Measurements from ENCODE around the gene SLC35A3. TPM values are rescaled to one million over a fixed set of nuclear protein-coding genes. Genes with fewer than 3 reads are reported as not detected.

SLC35A3 gene
- total RNA-seq, 1 experiment from 2014 or later = 22.9 TPM

DNA sequence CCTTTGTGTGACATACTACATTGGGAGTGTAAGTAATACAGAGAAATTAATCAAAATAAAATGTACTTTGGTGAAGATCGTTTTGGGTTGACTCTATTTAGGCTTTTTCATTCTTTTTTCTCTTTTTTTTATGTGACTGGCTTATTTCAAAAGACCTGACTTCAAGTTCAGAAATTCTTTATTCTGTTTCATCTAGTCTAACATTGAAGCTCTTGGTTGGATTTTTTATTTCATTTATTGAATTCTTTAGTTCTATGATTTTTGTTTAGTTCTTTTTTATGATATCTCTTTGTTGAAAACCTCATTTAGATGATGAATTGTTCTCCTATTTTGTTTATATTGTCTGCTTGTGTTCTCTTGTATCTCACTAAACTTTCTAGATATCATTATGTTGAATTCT, 35.6 kb downstream of the SLC35A3 start:
- Histone ChIP-seq H3F3A (ENCODE audit: insufficient read depth, low read depth) (peaks cover 3% of the 10 kb centered on the region; the same call in 1 of the 2 replicates), H3K9me3 (ENCODE audit: insufficient read depth, low read depth) (peaks cover 7% of the 10 kb centered on the region; the same call in 1 of the 2 replicates), H3K27ac (no peak overlapping the region), H3K79me2 (ENCODE audit: low read depth) (peaks cover 33% of the 10 kb centered on the region), H3K4me2 (no peak overlapping the region), H3K9me2 (ENCODE audit: insufficient read depth) (no peaks in the 10 kb centered on the region), H4K20me1 (ENCODE audit: insufficient read depth) (no peaks in the 10 kb centered on the region), H3K36me3 (ENCODE audit: low read depth) (0 out of 2 replicates have a peak, but pooled peaks cover 17% of the 10 kb centered on the region), H2AFZ (no peak overlapping the region), H3K27me3 (ENCODE audit: insufficient read depth, low read depth) (no peaks in the 10 kb centered on the region), H3K4me3 (no peak overlapping the region), H3K4me1 (replicated peaks; ENCODE audit: insufficient read depth) (no peaks in the 10 kb centered on the region)
- no peak for TF ChIP-seq EZH2 (IDR thresholded peaks at IDR 0.05; ENCODE audit: low read depth)
- TF ChIP-seq, protein P1, sequence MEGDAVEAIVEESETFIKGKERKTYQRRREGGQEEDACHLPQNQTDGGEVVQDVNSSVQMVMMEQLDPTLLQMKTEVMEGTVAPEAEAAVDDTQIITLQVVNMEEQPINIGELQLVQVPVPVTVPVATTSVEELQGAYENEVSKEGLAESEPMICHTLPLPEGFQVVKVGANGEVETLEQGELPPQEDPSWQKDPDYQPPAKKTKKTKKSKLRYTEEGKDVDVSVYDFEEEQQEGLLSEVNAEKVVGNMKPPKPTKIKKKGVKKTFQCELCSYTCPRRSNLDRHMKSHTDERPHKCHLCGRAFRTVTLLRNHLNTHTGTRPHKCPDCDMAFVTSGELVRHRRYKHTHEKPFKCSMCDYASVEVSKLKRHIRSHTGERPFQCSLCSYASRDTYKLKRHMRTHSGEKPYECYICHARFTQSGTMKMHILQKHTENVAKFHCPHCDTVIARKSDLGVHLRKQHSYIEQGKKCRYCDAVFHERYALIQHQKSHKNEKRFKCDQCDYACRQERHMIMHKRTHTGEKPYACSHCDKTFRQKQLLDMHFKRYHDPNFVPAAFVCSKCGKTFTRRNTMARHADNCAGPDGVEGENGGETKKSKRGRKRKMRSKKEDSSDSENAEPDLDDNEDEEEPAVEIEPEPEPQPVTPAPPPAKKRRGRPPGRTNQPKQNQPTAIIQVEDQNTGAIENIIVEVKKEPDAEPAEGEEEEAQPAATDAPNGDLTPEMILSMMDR (conservative IDR thresholded peaks at IDR 0.05) = no peak
- intact Hi-C loops (cut with micrococcal nuclease; ENCODE audit: unreplicated experiment) = no loop called here
- POLR2A ChIA-PET (ENCODE audit: unreplicated experiment) = no interaction called here
- no peak for DNase-seq
- CTCF ChIA-PET = no interaction called here
- no TSS peak for BruUV-seq (replicated peaks)

DNA sequence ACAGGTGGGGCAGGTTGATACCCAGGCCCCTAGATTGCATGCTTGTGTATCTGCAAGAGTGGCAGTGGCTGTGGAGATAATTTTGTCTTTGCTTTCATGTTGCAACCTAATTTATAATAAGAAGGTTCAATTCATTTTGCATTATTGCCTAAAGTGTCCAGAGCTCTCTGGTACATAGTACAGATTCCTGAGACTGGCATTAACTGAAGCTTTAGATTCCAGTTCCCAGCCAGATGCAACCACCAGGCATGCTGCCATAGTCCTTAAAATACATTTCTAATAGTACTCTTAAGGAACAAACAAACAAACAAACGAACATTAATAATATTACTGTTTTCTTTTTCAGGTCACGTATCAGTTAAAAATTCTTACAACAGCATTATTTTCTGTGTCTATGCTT, 36.9 kb downstream of the SLC35A3 start:
- no peaks in the 10 kb centered on the region for H3K27me3 ChIP-seq (ENCODE audit: insufficient read depth, low read depth)
- peaks cover 30% of the 10 kb centered on the region for H3K79me2 ChIP-seq (ENCODE audit: low read depth)
- CTCF ChIA-PET = no interaction called here
- intact Hi-C loops (cut with micrococcal nuclease; ENCODE audit: unreplicated experiment) = no loop called here
- H3K4me3 ChIP-seq = no peak overlapping the region
- no peak overlapping the region for H3K27ac ChIP-seq
- POLR2A ChIA-PET (ENCODE audit: unreplicated experiment) = no interaction called here
- peaks cover 7% of the 10 kb centered on the region; the same call in 1 of the 2 replicates for H3K9me3 ChIP-seq (ENCODE audit: insufficient read depth, low read depth)
- no TSS peak for BruUV-seq (replicated peaks)
- DNase-seq = no peak
- H3F3A ChIP-seq (ENCODE audit: insufficient read depth, low read depth) = peaks cover 3% of the 10 kb centered on the region; the same call in 1 of the 2 replicates
- no peak overlapping the region for H3K4me2 ChIP-seq
- no peak overlapping the region for H2AFZ ChIP-seq
- 0 out of 2 replicates have a peak, but pooled peaks cover 19% of the 10 kb centered on the region for H3K36me3 ChIP-seq (ENCODE audit: low read depth)
- H3K9me2 ChIP-seq (ENCODE audit: insufficient read depth) = no peaks in the 10 kb centered on the region
- no peaks in the 10 kb centered on the region for H3K4me1 ChIP-seq (replicated peaks; ENCODE audit: insufficient read depth)
- no peaks in the 10 kb centered on the region for H4K20me1 ChIP-seq (ENCODE audit: insufficient read depth)
- TF ChIP-seq, protein P1 (conservative IDR thresholded peaks at IDR 0.05) = no peak
- no peak for TF ChIP-seq EZH2 (IDR thresholded peaks at IDR 0.05; ENCODE audit: low read depth)

GRCh38 chr1:100009458-100009857, 39.7 kb downstream of the SLC35A3 start:
- BruUV-seq (replicated peaks) = no TSS peak
- CTCF ChIA-PET = no interaction called here

More at GRCh38 chr1:100009458-100009857, 39.7 kb downstream of the SLC35A3 start:
- intact Hi-C loops (cut with micrococcal nuclease; ENCODE audit: unreplicated experiment) = no loop called here
- DNase-seq = no peak
- POLR2A ChIA-PET (ENCODE audit: unreplicated experiment) = no interaction called here
- Histone ChIP-seq H3K27me3 (ENCODE audit: insufficient read depth, low read depth) (no peaks in the 10 kb centered on the region), H3K79me2 (ENCODE audit: low read depth) (peaks cover 7% of the 10 kb centered on the region; the same call in 1 of the 2 replicates), H3K4me1 (replicated peaks; ENCODE audit: insufficient read depth) (no peaks in the 10 kb centered on the region), H3K36me3 (ENCODE audit: low read depth) (0 out of 2 replicates have a peak, but pooled peaks cover 12% of the 10 kb centered on the region), H3F3A (ENCODE audit: insufficient read depth, low read depth) (peaks cover 3% of the 10 kb centered on the region; the same call in 1 of the 2 replicates), H4K20me1 (ENCODE audit: insufficient read depth) (no peaks in the 10 kb centered on the region), H3K4me2 (no peak overlapping the region), H3K9me2 (ENCODE audit: insufficient read depth) (no peaks in the 10 kb centered on the region), H2AFZ (no peak overlapping the region), H3K4me3 (no peak overlapping the region), H3K27ac (no peak overlapping the region), H3K9me3 (ENCODE audit: insufficient read depth, low read depth) (peaks cover 7% of the 10 kb centered on the region; the same call in 1 of the 2 replicates)
- TF ChIP-seq, protein P1 (conservative IDR thresholded peaks at IDR 0.05) = no peak
- no peak for TF ChIP-seq EZH2 (IDR thresholded peaks at IDR 0.05; ENCODE audit: low read depth)
